Medulla oblongata (tissue), 1 donor: Measurements from ENCODE around the gene KDM4F.

ENCODE experiments used
- DNase-seq: peaks from one replicate; pipeline ENCODE4 v3.0.0-alpha.2; 2015; ENCODE audit errors: extremely low spot score

KDM4F gene

GRCh38 chr11:95065336-95065735, 16.1 kb downstream of the KDM4F start:
- peak; percentile 56 for DNase-seq

DNA sequence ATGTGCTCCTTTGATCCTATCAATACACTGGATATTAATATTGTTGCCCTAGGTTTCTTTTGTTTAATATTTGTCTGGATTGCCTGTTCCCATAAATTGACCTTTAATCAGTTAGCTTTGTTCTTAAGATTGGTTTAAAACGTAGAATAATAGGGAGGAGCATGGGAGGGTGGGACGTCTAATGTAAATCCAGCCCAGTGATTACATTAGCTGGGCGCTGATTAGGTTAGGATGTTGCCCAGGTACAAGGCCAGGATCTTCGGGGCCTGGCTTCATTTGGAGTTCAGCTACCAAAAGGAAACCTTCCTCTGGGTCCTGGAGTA, 17.5 kb downstream of the KDM4F start, which contains the start of gene SRSF8:
Gene SRSF8 (plus strand): TSS at position 204 of the 323 bp plus-strand sequence. CDS start 308 bp downstream, outside the sequence.
- no peak for DNase-seq

GRCh38 chr11:95067039-95067840, 18.0 kb downstream of the KDM4F start:
- peak; percentile 82 for DNase-seq

DNA sequence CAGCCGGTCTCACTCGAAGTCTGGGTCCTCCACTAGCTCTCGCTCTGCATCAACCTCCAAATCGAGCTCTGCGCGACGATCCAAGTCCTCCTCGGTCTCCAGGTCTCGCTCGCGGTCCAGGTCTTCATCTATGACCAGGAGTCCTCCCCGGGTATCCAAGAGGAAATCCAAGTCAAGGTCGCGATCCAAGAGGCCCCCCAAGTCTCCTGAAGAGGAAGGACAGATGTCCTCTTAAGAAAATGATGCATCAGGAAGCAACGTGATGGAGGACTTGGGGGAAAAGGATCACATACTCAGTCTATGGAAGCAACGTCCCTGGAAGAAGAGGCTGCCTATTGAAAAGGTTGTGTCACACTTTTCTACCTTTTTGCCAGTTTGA, 18.6 kb downstream of the KDM4F start:
- peak; percentile 68 for DNase-seq

- peak; percentile 91 for DNase-seq
These were observed 19.3 kb downstream of the KDM4F start for GRCh38 chr11:95068549-95068948.

GRCh38 chr11:95070471-95070870, 21.2 kb downstream of the KDM4F start:
- no peak for DNase-seq

DNA sequence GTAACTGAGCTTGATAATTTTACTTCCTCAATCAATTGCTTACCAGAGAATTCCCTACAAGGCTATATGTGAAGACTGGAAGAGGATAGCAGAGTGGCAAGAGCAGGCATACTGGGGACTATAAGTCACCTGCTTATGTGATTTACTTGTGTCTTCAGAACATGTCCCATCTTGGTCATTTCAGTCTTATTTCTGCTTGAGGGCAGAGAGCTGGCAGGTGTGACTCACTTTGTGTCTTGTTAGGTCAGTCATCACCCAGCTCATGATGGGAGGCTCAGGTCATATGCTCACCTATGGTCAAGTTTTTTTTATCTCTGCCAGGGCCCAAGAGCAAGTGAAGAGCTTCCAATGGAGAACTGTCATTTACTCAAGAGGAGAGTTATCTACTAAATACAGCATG, 23.7 kb downstream of the KDM4F start:
- DNase-seq: no peak

- DNase-seq: no peak
These were observed 25.8 kb downstream of the KDM4F start for GRCh38 chr11:95074792-95075563.

GRCh38 chr11:95076416-95076815, 27.2 kb downstream of the KDM4F start:
- DNase-seq: no peak

DNA sequence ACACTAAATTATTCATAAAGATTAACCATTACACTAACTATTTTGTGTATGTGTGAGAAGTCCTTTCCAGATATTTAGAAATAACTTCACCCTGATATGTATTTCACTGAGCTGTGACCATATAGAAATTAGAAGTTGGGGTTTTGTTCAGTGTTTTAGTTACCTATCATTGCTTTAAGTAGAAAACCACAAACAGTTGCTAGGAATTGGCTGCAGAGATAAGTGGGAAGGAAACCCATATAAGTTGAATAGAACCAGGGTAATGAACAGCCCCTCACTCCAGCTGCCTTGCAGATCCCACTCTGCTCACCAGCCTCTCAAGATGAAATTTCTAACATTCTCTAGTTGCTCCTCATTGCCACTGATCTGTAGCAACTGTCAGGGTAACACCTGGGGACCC, 27.8 kb downstream of the KDM4F start:
- DNase-seq: no peak

DNA sequence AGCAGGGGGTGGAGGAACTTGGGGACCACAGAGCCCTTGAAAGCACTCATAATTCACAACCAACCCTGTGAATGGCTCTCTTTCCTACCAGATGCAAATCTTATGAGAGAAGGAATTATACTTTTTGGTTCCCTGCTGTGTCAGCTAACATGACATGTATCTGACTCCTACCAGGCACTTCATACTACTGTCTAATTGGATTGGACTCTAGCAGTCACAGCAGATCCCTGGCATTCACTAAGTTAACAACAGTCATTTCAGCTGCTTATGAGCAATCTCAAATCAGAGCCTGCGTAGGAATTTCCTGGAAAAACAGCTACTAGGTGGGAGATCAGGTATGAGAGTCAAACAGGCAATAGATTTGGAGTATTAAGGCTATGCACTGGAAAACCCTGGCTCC, 29.3 kb downstream of the KDM4F start:
- DNase-seq: no peak

DNA sequence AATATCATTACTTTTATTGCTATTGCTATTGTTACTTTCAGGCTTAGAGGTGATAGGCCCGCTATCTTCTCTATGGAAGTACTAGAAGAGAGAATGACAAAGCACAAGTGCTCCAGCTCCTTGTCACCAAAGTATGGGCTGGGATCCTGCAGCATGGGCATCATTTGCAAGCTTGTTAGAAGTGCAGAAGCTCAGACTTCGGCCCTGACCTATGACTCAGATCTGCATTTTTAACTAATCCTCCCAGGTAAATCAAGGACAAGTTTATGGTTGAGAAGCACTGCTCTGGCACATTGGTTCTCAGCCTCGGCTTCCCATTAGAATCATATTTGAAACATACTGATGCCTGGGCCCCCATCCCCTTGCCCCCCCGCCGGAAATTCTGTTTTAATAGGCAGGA, 31.8 kb downstream of the KDM4F start:
- DNase-seq: no peak

GRCh38 chr11:95081412-95081811, 32.2 kb downstream of the KDM4F start:
- DNase-seq: peak; percentile 89

GRCh38 chr11:95082576-95083001, 33.4 kb downstream of the KDM4F start:
- DNase-seq: peak; percentile 93

GRCh38 chr11:95084509-95084908, 35.3 kb downstream of the KDM4F start:
- no peak for DNase-seq

DNA sequence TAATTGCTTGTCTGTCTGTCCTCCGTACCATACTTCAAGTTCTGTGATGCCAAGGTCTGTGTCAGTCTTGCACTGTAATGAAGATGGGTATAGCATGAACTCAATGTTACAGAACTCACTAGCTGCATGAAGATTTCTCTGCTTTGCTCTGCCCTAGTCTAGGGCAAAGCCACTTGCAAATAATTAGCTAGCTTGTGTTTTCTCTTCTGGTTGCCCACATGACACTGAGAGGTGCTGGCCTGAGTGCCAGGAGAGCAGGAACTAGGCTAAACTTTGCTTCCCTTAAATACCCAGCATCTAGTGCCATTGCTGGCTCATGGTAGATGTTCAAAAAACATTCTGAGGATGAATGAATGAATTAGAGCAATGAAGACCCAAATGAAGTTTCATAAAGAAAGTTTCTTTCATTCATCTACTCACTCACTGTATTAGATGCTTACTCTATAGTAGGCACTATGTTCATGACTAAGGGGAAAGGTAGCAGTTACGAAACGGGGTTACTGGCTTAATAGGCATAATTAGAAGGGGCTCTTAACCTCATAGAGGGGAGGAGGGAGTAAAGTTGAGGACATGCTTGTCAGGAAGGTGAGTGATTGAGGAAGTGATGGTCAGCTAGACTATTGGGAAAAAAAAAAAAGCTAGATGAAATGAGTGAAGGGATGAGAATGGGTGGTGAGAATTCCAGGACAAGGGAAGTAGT, 36.0 kb downstream of the KDM4F start:
- no peak for DNase-seq

DNA sequence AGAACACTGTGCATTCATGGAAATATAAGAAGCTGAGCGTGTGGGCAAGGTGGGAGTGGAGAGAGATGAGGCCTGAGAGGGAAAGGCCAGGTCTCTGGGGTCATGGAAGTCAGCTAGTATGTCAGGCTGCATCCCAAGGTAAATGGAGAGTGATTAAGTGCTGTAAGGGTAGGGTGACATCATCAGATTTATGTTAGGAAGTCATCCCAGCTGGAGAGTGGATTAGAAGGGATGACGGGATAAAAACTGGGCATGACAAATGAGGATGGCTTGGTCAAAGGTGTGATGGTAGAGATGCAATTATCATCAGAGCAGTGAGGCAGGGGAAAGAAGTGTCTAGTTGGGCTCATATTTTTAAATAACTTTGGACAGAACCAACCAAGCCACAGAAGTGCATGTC, 36.9 kb downstream of the KDM4F start:
- no peak for DNase-seq

DNA sequence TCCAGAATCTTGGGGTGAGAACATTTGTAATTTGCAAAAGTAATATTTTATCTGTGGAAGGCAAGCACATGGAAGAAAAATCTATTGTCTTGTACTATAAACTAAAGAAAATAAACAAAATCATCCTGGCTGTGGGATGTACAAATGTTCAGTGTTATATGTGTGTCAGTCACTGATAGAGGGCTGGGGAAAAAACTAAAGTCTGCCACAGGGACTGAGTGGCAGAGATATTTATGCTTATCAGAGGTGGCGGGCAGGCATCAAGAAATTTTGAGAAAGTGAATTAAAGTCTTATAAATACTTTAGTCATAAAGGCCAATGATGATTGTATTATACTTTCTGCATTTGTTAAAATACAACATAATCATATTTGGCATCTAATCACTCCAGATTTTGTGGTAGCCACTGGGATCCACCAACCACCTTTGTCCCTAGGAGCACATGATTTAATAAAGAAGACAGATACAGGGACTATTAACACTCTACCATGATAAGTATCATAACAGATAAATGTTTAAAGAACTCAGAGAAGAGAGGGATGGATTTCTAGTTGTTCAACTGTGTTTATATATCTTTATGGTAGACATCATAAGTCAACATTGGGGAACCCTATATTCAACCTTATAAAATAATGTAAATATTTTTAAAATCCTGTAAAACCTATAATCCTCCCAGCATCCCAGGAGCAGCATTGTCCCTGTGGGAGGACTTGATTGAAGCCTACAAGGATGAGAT, 37.8 kb downstream of the KDM4F start:
- no peak for DNase-seq

- DNase-seq: peak; percentile 63
These were observed 39.9 kb downstream of the KDM4F start for GRCh38 chr11:95088946-95089619.

GRCh38 chr11:95089620-95090542, 40.7 kb downstream of the KDM4F start, which contains the start of gene ENDOD1:
Gene ENDOD1 (plus strand): TSS chr11:95089846. CDS start chr11:95089928, 82 bp downstream.
- peak; percentile 85 for DNase-seq
